Measurements from ENCODE around the gene AP4S1.
"Not testable (repeated sequence)": the region's sequence is repeated elsewhere in the genome, so short reads cannot be mapped to it uniquely, and the experiment has no call there.

The AP4S1 gene

DNA sequence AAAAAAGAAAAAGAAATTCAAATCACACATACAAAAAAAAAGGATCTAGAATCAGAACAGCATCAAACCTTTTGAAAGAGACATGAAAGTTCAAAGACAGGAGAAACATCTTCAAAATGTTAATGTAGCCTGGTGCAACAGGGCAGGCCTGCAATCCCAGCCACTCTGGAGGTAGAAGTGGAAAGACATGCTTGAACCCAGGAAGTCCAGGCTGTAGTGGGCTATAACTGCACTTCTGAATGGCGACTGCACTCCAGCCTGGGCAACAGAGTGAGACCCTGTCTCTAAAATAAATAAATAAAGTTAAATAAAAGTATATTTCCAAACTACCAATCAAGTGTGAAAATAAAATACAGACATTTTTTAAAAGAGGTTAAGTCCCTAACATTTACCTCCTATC, 18.7 kb upstream of the AP4S1 start:
- DNase-seq (ENCODE audit: low read depth in 2 of 2), result no peak

DNA sequence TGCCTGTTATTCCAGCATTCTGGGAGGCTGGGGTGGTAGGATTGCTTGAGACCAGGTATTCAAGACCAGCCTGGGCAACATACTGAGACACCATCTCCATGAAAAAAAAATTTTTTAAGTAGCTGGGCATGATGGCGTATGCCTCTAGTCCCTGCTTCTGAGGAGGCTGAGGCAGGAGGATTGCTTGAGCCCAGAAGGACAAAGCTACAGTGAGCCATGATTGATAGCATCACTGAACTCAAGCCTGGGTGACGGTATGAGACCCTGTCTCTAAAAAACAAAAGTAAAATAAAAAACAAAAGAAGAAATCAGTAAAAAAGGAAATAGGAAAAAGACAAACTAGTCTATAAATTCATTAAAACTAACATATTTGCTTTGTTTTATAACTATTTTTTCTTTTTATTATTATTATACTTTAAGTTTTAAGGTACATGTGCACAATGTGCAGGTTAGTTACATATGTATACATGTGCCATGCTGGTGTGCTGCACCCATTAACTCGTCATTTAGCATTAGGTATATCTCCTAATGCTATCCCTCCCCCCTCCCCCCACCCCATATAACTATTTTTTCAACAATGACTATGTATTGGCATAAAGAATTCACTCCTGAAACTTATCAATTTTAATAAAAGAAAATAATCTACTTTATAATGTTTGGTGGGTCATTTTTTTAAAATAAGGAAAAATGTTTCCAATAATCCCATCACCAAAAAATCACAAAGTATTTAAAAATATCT, 15.4 kb upstream of the AP4S1 start:
- no peak for DNase-seq (ENCODE audit: low read depth in 2 of 2)

DNA sequence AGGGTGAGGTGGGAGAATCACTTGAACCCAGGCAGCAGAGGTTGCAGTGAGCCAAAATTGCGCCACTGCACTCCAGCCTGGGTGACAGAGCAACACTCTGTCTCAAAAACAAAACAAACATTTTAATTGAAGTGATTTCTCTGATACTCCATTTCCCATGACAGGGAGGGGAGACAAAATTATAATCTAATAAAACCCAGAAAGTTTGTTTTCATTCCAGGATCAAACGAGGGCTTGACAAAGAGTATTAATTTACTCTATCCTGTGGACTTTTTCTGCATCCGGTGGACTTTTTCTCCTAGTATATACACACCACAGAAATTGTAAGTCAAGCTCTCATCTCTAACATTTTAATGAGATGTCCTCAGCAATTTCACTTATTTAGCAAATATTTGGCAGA, 14.5 kb upstream of the AP4S1 start:
- no peak for DNase-seq (ENCODE audit: low read depth in 2 of 2)

DNA sequence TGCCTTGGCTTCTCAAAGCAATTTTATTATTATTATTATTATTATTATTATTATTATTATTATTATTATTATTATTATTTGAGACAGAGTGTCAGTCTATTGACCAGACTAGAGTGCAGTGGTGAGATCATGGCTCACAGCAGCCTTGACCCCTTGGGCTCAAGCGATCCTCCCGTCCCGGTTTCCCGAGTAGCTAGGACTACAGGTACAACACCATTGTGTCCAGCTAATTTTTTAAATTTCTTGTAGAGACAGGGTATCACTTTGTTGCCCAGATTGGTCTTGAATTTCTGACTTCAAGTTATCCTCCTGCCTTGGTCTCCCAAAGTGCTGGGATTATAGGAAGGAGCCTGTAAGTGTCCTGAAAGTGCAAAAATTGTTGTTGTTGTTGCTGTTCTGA, 11.6 kb upstream of the AP4S1 start:
- no peak for DNase-seq (ENCODE audit: low read depth in 2 of 2)

DNA sequence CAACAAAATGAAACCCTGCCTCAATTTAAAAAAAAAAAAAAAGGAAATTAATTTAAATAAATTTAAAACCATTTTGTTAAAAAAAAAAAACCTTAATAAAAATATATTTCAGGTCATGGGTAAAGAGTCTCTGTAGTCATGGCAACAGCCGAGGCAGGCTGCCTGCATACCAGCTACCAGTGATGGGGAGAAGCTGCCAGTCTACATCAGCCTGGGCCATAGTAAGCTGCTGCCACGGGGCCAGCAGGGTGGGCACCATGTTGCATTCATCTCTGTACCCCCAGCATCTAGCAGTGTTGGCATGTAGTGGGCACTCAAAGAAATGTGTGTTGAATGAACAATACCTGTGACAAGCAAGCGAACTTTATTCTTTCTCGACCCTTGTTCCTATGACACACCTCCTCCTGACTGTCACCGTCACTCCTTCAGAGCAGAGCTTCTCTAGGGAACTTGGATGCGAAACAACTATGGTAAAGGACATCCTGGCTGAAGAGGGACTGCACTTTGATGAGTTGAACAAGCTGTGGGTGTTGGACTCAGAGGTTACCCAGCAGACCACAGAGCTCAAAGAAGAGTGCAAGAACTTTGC, 7.3 kb upstream of the AP4S1 start:
- no peak for DNase-seq (ENCODE audit: low read depth in 2 of 2)

DNA sequence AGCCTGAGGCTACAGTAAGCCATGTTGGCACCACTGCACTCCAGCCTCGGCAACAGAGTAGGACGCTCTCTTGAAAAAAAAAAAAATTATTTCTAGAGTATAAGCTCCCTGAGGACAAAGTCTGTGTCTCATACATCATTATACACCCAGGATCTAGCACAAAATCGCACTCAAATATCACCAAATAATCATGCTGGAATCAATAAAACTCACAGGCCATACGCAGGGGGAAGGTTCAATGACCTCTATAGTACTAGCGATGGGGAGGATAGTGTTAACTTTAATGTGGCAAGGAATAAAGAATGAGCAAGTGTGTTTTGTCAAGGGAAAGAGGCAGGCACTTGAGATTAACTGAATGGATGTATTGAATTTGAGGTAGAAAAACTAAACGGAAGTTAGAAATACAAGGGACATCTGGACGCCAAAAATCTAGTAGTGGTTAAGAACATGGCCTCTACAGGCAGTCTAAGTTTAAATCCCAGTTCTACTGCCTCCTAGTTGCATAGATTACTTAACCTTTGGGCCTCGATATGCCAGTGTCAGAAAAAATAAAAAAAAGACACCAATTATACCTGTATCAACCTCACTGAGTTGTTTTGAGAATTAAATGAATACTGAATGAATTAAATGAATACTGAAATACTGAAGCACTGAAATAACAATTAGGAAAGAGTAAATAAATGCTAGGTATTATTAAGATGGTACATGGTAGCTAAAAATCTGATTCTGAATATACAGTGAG, 4.4 kb upstream of the AP4S1 start:
- no peak for DNase-seq (ENCODE audit: low read depth in 2 of 2)

DNA sequence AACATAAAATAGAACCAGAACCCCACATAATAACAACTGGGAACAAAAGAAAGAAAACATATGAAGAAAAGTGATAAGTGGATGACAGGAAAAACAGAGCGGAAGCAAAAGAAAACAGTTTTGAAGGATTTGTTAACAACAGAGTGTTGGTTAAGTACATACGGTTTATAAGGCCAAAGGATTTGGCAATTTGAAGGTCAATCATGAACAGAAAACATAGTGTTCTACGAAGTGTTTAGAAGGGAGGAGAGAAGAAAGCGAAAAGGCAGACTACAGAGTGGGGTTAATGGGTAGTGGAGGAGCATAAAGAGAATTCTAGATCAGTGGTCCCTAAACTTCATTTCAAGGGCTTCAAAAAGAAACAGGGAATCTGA, 3.9 kb upstream of the AP4S1 start:
- DNase-seq (ENCODE audit: low read depth in 2 of 2), result no peak

DNA sequence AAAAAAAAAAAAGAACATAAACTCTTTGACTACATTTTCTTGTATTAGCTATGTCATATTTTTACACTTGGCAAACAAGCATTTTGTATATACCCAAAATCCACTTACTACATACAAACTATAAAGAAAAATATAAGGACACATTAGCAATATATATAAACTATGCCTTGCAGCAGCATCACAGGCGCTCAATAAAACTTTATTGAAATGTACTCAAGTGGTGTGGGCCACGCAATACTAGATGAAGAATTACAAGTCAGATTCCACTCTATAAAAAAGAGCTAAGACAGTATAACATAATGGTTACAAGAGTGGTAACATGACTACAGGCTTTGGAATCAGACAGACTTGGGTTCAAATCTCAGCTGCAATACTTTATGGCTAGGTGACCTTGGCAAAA, 3.1 kb upstream of the AP4S1 start:
- DNase-seq (ENCODE audit: low read depth in 2 of 2), result no peak

DNA sequence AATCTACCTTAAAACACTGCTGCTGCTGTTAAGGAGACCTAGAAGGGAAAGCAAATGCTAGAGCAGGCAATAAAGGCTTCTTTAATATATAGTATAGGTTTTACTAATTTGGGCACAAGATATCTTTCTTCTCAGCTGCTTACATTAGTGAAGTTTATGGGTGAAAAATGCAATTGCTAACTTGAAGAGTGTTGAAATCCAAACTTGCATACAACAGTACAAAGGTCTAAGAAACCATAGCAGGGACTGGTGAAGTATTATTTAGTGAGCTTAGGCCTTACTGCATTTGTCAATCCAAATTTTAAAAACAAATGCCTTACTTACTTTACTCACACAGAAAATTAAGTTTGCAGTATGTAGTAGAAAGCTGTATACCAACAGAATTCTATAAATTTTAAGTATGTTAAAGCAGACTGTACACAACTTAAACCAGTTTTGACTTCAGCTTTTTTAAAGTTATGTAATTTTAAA, 1.4 kb upstream of the AP4S1 start:
- no peak for DNase-seq (ENCODE audit: low read depth in 2 of 2)

DNA sequence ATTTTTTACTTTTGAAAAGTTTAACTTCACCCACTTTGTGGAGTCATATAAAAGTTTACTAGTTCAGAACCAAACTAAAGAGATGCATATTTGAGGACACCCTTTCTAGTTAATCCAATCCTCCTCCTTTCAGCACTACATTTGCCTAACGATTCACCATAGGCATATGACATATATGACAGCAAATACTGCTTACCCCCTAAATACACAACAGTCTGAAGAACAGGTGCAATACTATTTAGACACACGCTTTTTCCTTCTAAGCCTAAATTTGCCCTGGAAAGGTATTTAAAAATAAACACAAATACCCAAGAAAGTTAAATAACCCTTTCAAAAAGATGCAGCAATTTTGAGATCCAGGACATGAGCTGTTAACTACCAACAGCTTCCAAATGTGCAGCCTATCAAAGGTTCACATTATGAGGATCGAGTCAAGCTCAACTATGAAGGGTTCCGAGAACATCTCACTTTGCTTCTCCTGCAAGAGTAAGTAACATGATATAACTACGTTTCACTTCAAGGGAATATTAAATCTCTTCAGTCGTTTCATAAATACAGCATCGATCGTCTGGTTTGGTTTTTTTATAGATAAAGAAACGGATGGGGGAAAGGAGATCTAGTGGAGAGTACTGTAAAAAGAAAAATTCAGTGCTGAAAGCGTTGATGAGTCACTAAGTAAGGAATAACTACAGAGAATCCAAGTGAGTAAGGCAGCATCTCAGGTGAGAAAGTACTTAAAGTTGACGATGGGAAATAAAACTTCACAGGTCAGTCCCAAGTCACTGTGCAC, 677 bp upstream of the AP4S1 start:
- no peak for DNase-seq (ENCODE audit: low read depth in 2 of 2)

DNA sequence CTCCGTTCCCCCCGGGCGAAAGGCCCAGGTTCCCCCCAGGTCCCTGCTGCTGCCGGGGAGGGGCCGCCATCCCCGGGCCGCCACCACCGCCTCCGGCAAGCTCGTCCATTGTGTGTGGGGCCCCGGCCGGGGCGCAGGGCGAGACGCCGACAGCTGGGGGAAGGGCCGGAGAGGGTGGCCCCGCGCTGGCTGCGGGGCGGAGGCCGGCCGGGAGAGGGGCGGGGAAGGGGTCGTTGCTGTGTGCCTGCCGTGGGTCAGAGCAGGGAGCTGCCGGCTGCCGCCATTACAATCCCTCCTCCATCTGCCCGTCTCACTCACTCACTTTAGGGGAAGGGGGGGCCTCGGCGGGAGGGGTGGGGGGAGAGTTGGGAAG, 614 bp downstream of the AP4S1 start, which contains the start of gene STRN3:
STRN3 (minus strand) TSS at position 303 of the 373 bp plus-strand sequence; CDS start at position 109, 194 bp downstream.
- no peak for DNase-seq (ENCODE audit: low read depth in 2 of 2)

DNA sequence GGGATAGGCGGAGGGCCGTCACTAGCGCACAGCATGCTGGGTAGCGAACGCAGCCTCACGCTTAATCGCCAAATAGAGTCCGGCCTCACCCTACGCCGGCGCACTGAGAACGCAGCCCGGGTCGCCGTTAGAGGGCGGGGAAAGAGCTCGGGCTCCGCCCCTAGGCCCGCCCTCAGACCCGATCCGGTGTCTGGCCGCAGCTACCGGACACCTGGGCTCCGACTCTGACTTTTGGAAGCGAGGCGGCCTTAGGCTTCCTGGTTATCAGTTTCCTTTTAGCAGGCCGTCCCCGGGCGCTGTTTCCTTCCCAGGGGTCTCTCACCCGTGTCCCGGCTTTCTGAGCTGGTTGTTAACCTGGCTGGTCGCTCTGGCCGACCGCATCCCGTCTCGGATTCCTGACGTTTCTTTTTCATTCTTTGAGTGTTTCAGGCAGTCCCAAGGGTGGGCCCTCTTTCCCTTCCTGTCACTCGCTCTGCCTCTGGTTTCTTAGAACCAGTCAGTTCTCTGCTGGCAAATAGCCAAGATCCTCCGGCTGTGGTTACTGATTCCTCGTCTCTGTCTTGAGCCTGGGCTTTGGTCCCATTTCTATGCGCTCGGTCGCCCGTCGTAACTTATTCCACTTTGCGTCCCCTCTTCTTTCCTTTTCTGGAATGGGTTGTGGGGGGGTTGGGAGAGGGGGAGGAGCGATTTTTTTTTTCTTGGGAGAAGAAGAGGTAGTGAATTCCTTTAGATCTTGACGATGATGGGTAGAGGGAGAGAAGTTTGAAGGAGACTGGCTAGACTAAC, 1.2 kb downstream of the AP4S1 start:
- peak; percentile 87 to 88 for DNase-seq (ENCODE audit: low read depth in 2 of 2)

DNA sequence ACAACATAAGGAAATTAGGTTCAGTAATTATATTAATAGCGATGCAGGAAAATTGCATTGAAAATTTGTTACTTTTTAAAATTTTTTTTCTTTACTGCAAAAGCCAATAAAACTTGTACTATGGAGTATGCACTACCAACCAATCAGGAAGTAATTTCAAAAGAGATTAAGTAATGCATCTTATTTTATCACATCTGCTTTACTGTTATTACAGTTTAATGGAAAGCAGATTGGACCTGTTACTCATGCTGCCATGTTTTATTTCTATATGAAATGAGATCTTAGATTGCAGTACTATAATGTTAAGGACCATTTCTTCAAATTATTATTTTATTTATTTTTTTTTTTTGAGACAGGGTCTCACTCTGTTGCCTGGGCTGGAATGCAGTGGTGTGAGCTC, 2.4 kb downstream of the AP4S1 start:
- DNase-seq (ENCODE audit: low read depth in 2 of 2), result no peak

DNA sequence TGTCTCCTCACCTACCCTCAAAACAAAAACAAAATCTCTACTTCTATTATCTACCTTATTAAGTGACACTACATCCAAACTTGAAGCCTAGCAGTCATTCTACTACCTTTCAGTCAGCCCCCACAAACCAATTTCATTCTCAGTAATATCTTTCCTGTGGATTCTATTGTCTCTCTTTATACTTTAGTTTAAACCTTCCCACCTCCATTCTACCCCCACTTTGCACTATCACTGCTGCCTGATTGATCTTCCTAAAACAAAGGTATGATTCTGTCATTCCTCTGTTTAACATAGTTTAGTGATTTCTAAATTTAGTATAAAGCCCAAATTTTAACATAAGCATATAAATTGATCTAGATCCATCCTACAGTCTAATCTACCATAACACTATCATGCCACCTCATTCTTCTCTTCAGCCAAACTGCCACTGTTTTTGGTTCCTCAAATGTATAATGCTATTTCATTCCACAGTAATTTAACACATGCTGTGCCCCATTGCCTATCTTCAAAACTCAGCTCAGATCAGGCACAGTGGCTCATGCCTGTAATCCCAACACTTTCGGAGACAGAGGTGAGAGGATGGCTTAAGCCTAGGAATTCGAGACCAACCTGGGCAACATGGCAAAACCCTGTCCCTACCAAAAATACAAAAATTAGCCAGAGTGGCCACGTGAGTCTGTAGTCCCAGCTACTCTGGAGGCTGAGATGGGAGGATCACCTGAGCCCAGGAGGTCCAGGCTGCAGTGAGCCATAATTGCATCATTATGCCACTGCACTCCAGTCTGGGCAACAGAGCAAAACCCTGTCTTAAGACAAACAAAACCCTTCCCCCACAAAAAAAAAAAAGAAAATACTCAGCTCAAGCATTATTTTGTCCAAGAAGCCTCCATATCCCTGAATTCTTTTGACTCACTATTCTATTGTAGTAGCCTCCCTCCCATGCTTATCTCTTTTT, 3.8 kb downstream of the AP4S1 start:
- DNase-seq (ENCODE audit: low read depth in 2 of 2), result no peak

DNA sequence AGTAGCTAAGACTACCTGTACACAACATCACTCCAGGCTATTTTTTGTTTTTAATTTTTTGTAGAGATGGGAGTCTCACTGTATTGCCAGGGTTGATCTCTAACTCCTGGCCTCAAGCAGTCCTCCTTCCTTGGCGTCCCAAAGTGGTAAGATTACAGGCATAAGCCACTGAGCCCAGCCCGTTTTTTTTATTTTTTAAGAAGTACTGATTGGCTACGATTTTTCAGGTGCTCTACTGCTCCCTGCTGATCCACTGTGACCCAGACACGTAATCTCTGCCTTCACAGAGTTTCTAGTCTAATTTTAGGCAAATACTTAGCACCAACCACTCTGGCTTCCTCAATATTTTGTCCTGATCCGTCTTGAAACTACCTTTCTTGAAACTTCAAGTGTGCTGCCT, 5.0 kb downstream of the AP4S1 start:
- no peak for DNase-seq (ENCODE audit: low read depth in 2 of 2)

DNA sequence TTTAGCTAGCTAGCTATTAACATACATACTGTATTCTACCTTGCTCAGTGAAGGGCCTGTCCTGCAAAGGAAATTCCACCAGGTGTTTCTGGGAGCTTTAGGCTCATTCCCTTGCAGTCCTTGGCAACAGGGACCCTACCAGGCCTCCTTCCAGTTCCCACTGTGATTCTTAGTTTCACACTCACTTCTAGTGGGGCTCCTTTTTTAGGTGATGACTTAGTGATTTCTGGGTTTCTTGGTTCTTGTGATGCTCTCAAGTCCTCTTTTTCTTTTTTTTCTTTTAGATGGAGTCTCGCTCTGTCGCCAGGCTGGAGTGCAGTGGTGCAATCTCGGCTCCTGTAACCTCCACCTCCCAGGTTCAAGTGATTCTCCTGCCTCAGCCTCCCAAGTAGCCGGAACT, 11.1 kb downstream of the AP4S1 start:
- no peak for DNase-seq (ENCODE audit: low read depth in 2 of 2)

DNA sequence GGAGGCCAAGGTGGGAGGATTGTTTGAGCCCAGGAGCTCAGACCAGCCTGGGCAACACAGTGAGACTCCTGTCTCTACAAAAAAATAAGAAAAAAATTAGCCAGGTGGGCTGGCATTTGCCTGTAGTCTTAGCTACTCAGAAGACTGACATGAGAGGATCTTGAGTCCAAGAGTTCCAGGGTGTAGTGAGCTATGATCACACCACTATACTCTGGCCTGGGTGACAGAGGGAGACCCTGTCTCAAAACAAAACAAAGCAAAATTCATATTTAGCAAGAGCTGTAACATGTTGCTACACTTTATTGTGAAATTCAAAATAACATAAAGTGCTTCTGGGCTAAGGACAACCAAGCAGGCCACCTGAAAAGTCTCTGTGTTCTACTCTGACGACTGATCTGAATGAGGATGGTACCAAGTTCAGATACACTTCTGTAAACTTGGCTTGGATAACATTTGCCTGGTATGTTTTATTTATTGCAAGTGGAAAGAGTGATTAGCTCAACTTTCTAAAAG, 12.3 kb downstream of the AP4S1 start:
- DNase-seq (ENCODE audit: low read depth in 2 of 2), result no peak

DNA sequence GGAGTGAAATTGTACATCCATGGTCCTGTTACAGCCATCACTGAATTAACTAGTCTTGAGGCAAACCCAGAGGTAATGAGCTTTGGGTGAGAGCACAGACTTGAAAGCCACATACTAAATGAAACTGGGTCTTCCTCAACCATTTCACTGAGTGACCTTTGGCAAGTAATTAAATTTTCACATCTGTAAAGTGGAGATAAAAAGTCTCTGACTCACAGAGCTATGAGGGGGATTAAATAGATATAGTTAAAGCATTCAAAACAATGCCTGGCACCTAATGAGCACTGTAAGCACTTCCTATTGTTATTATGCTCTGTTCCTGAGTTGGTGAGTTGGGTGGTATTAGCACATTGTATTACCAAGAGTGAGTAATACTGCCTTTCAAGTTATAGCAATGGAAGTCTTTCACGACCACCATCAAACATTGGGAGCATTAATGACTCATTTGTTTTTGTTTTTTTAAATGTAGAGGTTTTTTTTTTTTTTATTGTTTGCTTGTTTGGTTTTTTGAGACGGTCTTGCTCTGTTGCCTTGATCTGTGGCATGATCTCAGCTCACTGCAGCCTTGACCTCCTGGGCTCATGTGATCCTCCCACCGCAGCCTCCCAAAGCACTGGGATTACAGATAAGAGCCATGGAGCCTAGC, 13.2 kb downstream of the AP4S1 start:
- DNase-seq (ENCODE audit: low read depth in 2 of 2), result no peak

DNA sequence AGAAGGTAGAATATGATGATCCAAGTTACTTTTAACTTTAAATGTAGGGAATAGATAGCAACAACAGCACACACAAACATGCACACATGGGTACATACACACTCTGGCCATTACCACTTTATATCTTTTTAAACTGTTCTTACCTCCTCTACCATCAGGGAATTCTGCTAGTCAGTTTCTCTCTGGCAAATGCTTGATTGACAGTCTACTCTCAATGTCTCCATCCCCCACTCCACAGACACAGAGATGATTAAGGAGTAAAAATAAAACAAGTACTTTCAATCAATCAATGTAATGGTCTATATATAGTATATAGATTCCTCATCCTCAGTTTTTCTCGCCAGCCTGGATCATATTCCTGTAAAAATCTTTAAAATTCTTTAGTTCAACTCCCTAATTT, 16.9 kb downstream of the AP4S1 start:
- DNase-seq (ENCODE audit: low read depth in 2 of 2), result no peak

DNA sequence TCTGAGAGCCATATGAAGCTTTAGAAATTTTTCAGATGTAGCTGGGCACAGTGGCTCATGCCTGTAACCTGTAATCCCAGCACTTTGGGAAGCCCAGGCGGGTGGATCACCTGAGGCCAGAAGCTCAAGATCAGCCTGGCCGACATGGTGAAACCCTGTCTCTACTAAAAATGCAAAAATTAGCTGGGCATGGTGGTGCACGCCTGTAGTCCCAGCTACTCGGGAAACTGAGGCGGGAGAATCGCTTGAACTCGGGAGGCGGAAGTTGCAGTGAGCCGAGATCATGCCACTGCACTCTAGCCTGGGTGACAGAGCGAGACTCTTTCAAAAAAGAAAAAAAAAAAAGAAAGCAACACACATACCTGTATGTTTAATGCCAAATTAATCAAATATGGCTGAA, 17.4 kb downstream of the AP4S1 start:
- DNase-seq (ENCODE audit: low read depth in 2 of 2), result not testable (repeated sequence)
